Activated CD4-positive, alpha-beta T cell treated with anti-CD3 and anti-CD28 coated beads, Interleukin-2, amount 10 ng/mL, durations not matched to agents 24 days and 14 days (primary cell): ENCODE measurements around the gene WDR3. TPM values are rescaled to one million over a fixed set of nuclear protein-coding genes. Genes with fewer than 3 reads are reported as not detected.
"Not testable (repeated sequence)": the region's sequence is repeated elsewhere in the genome, so short reads cannot be mapped to it uniquely, and the experiment has no call there.

Source experiments
- DNase-seq: peaks from one replicate; pipeline ENCODE4 v3.0.0; 2022
- H3K27ac Mint-ChIP-seq: one replicate; pipeline ENCODE4 v1.8.0; 2022; ENCODE audit warnings: mild to moderate bottlenecking, mixed read lengths
- H3K27me3 Mint-ChIP-seq: one replicate; pipeline ENCODE4 v1.8.0; 2022; ENCODE audit warnings: mixed read lengths
- H3K36me3 Mint-ChIP-seq: one replicate; pipeline ENCODE4 v1.8.0; 2022; ENCODE audit warnings: low read depth, mild to moderate bottlenecking, mixed read lengths
- H3K4me1 Mint-ChIP-seq: one replicate; pipeline ENCODE4 v1.8.0; 2021; ENCODE audit warnings: mixed read lengths
- H3K4me3 Mint-ChIP-seq: one replicate; pipeline ENCODE4 v1.8.0; 2022; ENCODE audit warnings: mild to moderate bottlenecking, moderate library complexity, mixed read lengths
- H3K9me3 Mint-ChIP-seq: one replicate; pipeline ENCODE4 v1.8.0; 2021; ENCODE audit warnings: mixed read lengths
- intact Hi-C: fragments of 100-400 bp; cut with micrococcal nuclease; formaldehyde crosslinking; loops from one replicate; pipeline ENCODE4 v1.15.1; 2023
- total RNA-seq: library from RNA; stranded (reverse); gene quantifications from 2 replicates; pipeline ENCODE4 v1.2.3, GENCODE V29; 2022

The WDR3 gene
- total RNA-seq, 1 donor from 2014 or later, result 81.7 TPM

- Mint-ChIP-seq H3K4me3 (no peak overlapping the region), H3K36me3 (peaks cover 39% of the 10 kb centered on the region), H3K27ac (no peak overlapping the region)
These were observed 10.2 kb upstream of the WDR3 start for GRCh38 chr1:117919376-117919775.

GRCh38 chr1:117921991-117922390 lies 7.5 kb upstream of the WDR3 start:
- Mint-ChIP-seq H3K27ac (no peak overlapping the region), H3K4me1 (peaks cover 4% of the 10 kb centered on the region), H3K27me3 (no peaks in the 10 kb centered on the region), H3K4me3 (no peak overlapping the region), H3K36me3 (peaks cover 19% of the 10 kb centered on the region), H3K9me3 (no peaks in the 10 kb centered on the region)
- intact Hi-C loops, result no loop called here
- DNase-seq, result no peak

More at GRCh38 chr1:117919376-117919775, 10.2 kb upstream of the WDR3 start:
- no peak for DNase-seq
- H3K27me3 Mint-ChIP-seq, result no peaks in the 10 kb centered on the region
- no peaks in the 10 kb centered on the region for H3K4me1 Mint-ChIP-seq
- H3K9me3 Mint-ChIP-seq, result no peaks in the 10 kb centered on the region
- intact Hi-C loops, result no loop called here

GRCh38 chr1:117922717-117923116 lies 6.8 kb upstream of the WDR3 start:
- H3K4me1 Mint-ChIP-seq, H3K27me3 Mint-ChIP-seq, H3K4me3 Mint-ChIP-seq, H3K27ac Mint-ChIP-seq, DNase-seq, H3K9me3 Mint-ChIP-seq, intact Hi-C loops: not testable (repeated sequence)
- H3K36me3 Mint-ChIP-seq, result peaks cover 17% of the 10 kb centered on the region

DNA sequence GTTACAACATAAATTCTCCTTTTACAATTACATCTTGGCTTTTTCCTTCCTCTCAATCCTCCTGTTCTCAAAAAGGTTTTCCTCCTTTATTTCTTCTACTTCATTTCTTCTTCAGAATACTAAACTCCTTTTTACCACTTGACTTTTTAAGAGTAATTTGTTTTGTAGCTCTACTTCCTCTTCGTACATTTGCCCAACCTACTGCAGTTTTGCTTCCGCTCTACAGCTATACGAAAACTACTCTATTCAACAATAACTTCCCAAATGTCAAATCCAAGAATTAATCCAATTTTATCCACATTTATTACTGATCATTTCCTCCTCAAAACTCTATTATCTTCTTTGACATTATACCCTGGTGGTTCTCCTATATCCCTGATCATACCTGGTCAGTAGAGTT lies 3.6 kb upstream of the WDR3 start:
- intact Hi-C loops, result no loop called here
- Mint-ChIP-seq H3K27me3 (peaks cover 2% of the 10 kb centered on the region), H3K27ac (no peak overlapping the region), H3K9me3 (no peaks in the 10 kb centered on the region), H3K4me3 (no peak overlapping the region), H3K4me1 (peaks cover 21% of the 10 kb centered on the region), H3K36me3 (peaks cover 14% of the 10 kb centered on the region)
- no peak for DNase-seq

DNA sequence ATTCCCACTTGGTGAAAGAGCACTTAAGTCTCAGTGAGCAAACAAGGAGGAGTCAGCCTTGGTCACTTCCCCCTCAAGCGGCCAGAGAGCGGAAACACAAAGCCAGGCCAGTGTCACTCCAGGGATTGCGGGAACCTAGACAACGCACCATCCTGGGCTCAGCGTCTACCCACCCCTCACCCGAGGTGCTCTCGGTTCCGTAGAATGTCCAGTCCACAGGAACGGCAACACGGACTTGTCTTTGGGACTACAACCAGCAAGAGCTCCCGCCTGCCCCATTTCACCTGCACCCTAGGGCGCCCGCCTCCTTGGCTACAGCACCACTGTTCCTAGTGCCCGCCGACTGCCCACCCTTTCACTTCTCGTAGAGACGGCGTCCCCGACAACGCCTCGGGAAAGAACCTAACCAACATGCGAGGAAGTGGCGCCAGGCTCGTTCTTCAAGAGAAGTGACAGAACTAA lies 627 bp upstream of the WDR3 start:
- Mint-ChIP-seq H3K4me3 (peak overlapping the region; percentile 98), H3K27me3 (peaks cover 2% of the 10 kb centered on the region), H3K9me3 (no peaks in the 10 kb centered on the region), H3K27ac (peak overlapping the region; percentile 95), H3K36me3 (peaks cover 24% of the 10 kb centered on the region), H3K4me1 (peaks cover 36% of the 10 kb centered on the region)
- DNase-seq, result peak; percentile 88
- intact Hi-C loops, result loop anchor here (1.0 kb wide), 2 partner anchors 324 to 562 kb away; partner anchors contain the start of gene MAN1A2

- intact Hi-C loops, result no loop called here
- H3K36me3 Mint-ChIP-seq, result peaks cover 28% of the 10 kb centered on the region
- peaks cover 2% of the 10 kb centered on the region for H3K27me3 Mint-ChIP-seq
- peaks cover 36% of the 10 kb centered on the region for H3K4me1 Mint-ChIP-seq
- H3K27ac Mint-ChIP-seq, result peak overlapping the region; percentile 95
- no peaks in the 10 kb centered on the region for H3K9me3 Mint-ChIP-seq
- DNase-seq, result no peak
- H3K4me3 Mint-ChIP-seq, result peak overlapping the region; percentile 98
These were observed 571 bp downstream of the WDR3 start for GRCh38 chr1:117930173-117930447.

GRCh38 chr1:117930484-117930883 lies 945 bp downstream of the WDR3 start:
- intact Hi-C loops, result no loop called here
- Mint-ChIP-seq H3K36me3 (peaks cover 28% of the 10 kb centered on the region), H3K4me1 (peaks cover 36% of the 10 kb centered on the region)

DNA sequence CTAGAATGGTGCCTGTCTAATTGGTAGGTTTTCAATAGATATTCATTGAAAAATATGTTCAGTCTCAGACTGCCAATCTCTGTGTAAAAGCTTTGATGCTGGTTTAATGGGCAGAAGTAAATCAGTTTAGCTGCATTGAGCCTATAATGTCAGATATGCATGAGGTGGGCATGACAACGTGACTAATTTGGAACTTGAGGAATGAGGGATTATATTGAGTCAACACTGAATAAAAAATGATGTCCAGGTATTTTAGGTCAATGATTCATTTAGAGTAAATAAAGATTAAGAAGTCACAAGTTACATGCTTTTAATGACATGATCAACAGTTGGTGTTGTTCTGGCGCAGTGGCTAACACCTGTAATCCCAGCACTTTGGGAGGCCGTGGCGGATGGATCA lies 3.0 kb downstream of the WDR3 start:
- DNase-seq, result no peak
- Mint-ChIP-seq H3K4me3 (no peak overlapping the region), H3K27me3 (peaks cover 2% of the 10 kb centered on the region)

More at GRCh38 chr1:117930484-117930883, 945 bp downstream of the WDR3 start:
- H3K27ac Mint-ChIP-seq, result peak overlapping the region; percentile 95
- peaks cover 2% of the 10 kb centered on the region for H3K27me3 Mint-ChIP-seq
- DNase-seq, result no peak
- H3K9me3 Mint-ChIP-seq, result no peaks in the 10 kb centered on the region
- peak overlapping the region; percentile 98 for H3K4me3 Mint-ChIP-seq

GRCh38 chr1:117933769-117934168 lies 4.2 kb downstream of the WDR3 start:
- H3K4me3 Mint-ChIP-seq, result no peak overlapping the region

More for the DNA sequence above, 3.0 kb downstream of the WDR3 start:
- intact Hi-C loops, result no loop called here
- Mint-ChIP-seq H3K4me1 (peaks cover 29% of the 10 kb centered on the region), H3K9me3 (no peaks in the 10 kb centered on the region), H3K36me3 (peaks cover 35% of the 10 kb centered on the region), H3K27ac (no peak overlapping the region)

DNA sequence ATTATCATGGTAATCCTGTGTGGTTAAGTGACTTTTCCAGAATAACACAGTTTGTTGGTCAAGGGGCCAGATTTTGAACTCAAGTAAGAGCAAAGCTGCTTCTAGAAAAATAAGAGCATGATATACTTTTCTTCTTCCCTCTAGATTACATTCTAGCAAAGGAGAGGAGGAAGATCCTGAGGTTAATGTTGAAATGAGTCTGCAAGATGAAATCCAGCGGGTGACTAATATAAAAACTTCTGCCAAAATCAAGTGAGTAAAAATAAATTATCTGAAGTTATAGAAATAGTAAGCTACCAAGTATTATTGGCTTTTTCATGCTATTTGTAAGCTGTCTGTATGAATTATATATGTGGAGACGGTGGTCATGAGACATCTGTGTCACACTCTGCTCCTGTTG lies 12.8 kb downstream of the WDR3 start:
- intact Hi-C loops, result no loop called here
- DNase-seq, result no peak
- Mint-ChIP-seq H3K36me3 (peaks cover 71% of the 10 kb centered on the region), H3K27me3 (no peaks in the 10 kb centered on the region), H3K4me1 (peaks cover 2% of the 10 kb centered on the region), H3K4me3 (no peak overlapping the region), H3K9me3 (no peaks in the 10 kb centered on the region), H3K27ac (no peak overlapping the region)

More at GRCh38 chr1:117933769-117934168, 4.2 kb downstream of the WDR3 start:
- DNase-seq, result no peak
- intact Hi-C loops, result no loop called here
- H3K36me3 Mint-ChIP-seq, result peaks cover 45% of the 10 kb centered on the region
- H3K27ac Mint-ChIP-seq, result no peak overlapping the region
- peaks cover 25% of the 10 kb centered on the region for H3K4me1 Mint-ChIP-seq
- no peaks in the 10 kb centered on the region for H3K9me3 Mint-ChIP-seq
- H3K27me3 Mint-ChIP-seq, result no peaks in the 10 kb centered on the region

- intact Hi-C loops, result no loop called here
- Mint-ChIP-seq H3K27ac (no peak overlapping the region), H3K27me3 (no peaks in the 10 kb centered on the region), H3K4me1 (no peaks in the 10 kb centered on the region), H3K4me3 (no peak overlapping the region), H3K36me3 (peaks cover 73% of the 10 kb centered on the region), H3K9me3 (no peaks in the 10 kb centered on the region)
- DNase-seq, result no peak
These were observed 22.8 kb downstream of the WDR3 start for GRCh38 chr1:117952386-117952785.

- DNase-seq, result no peak
- Mint-ChIP-seq H3K27ac (no peak overlapping the region), H3K4me1 (peaks cover 4% of the 10 kb centered on the region), H3K36me3 (peaks cover 58% of the 10 kb centered on the region), H3K9me3 (no peaks in the 10 kb centered on the region), H3K4me3 (no peak overlapping the region), H3K27me3 (no peaks in the 10 kb centered on the region)
- intact Hi-C loops, result no loop called here
These were observed 29.8 kb downstream of the WDR3 start for GRCh38 chr1:117959364-117959763.

DNA sequence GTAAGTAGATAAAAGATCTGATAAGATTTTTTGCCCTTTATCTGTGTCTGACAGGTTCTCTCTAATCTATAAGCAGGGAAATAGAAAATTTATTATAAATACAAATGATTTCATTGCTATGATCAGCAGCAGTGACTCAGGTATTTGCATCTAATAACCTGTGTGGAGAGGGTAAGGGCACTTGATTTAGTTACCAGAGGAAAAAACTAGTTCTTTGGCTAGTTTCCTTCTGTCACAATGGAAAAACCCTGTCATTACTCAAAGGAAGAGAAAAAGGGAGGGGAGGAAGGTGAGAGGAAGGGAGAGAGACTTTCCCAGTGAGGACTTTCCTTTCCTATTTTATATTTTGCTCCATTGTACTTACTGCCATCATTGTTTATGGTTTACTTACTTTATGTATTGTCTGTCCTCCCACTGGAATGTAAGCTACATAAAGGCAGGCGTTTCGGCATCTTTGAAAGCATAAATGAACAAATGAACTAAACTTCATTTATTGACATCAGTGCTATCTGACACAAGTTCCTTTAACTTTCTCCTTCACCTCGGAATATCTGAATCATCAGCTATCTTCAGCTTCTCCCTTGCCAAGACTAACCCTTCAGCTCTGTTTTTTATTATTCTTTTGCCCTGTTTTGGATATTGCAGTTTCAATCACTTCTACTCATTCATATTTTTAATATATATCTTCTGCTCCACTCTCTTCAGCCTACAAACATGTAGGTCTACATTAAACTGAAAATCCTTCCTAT lies 34.9 kb downstream of the WDR3 start:
- H3K9me3 Mint-ChIP-seq, result no peaks in the 10 kb centered on the region
- H3K4me3 Mint-ChIP-seq, result no peak overlapping the region
- H3K27me3 Mint-ChIP-seq, result no peaks in the 10 kb centered on the region
- peak overlapping the region; percentile 22 for H3K27ac Mint-ChIP-seq
- peaks cover 8% of the 10 kb centered on the region for H3K4me1 Mint-ChIP-seq
- intact Hi-C loops, result no loop called here
- no peak for DNase-seq
- H3K36me3 Mint-ChIP-seq, result peaks cover 17% of the 10 kb centered on the region

- intact Hi-C loops, result no loop called here
- H3K27ac Mint-ChIP-seq, result no peak overlapping the region
These were observed 37.9 kb downstream of the WDR3 start for GRCh38 chr1:117967477-117967876.

DNA sequence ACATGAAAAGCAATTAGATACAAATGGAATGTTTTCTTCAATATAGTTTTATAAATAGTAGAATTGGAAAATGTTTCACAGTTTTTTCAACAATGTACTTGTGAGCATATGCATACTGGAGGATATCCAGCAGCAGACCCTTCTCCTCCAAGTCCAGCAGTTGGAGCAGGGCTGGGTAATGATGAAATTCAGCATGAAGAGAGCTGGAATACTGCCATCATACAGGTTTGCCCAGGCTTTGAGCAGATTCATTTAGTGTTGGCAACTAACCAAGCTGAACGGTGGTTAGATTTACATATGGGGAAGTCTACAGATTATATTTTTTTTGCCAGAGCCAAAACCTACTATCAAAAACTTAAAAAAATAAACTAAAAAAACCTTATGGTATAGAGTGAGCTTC lies 38.3 kb downstream of the WDR3 start:
- intact Hi-C loops, result no loop called here
- Mint-ChIP-seq H3K27me3 (no peaks in the 10 kb centered on the region), H3K4me1 (peaks cover 8% of the 10 kb centered on the region), H3K4me3 (no peak overlapping the region), H3K36me3 (peaks cover 2% of the 10 kb centered on the region), H3K27ac (no peak overlapping the region), H3K9me3 (no peaks in the 10 kb centered on the region)
- no peak for DNase-seq

More at GRCh38 chr1:117967477-117967876, 37.9 kb downstream of the WDR3 start:
- Mint-ChIP-seq H3K9me3 (no peaks in the 10 kb centered on the region), H3K36me3 (peaks cover 2% of the 10 kb centered on the region), H3K4me1 (peaks cover 8% of the 10 kb centered on the region), H3K27me3 (no peaks in the 10 kb centered on the region), H3K4me3 (no peak overlapping the region)
- DNase-seq, result no peak
